GM23248 (cell line): ENCODE measurements around the gene RIC1.

Experiments
- EZH2 ChIP-seq: fragments of 200-600 bp; sonication (generic); IDR thresholded peaks from 2 replicates; pipeline ENCODE4 v1.6.1; 2018; ENCODE audit warnings: antibody characterized with exemption, mild to moderate bottlenecking; ENCODE audit not compliant: insufficient read depth, poor library complexity, severe bottlenecking
- EZH2phosphoT487 ChIP-seq: fragments of 200-600 bp; sonication (generic); IDR thresholded peaks from 2 replicates; pipeline ENCODE4 v1.6.1; 2018; ENCODE audit warnings: antibody characterized with exemption, moderate library complexity, mild to moderate bottlenecking, low read depth; ENCODE audit not compliant: insufficient read depth

DNA sequence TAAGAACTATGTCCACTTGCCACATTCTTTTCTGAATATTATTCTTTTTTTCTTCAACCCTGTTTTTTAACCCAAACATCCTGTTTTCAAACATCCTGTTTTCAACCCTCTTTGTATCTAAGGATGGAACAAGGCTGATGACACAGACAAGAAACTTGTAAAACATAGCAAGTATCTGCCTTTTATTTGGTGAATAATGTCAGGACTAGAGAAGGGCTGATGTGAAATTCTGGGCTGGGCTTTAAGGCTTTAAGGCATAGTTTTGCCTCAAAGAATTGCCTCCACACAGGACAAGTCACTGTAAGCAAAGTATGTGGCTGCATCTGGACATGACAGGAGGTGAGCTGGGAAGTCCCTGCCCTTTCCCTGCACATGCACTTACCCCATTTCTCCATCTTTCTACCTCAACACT is 42.5 kb upstream of the RIC1 start:
- TF ChIP-seq EZH2phosphoT487 (no peak), EZH2 (no peak)
